MCF 10A (cell line): ENCODE data around the gene AQP9. TPM values are rescaled to one million over a fixed set of nuclear protein-coding genes. Genes with fewer than 3 reads are reported as not detected.

Experiments
- BruUV-seq: library from RNA; stranded (reverse); fragments of 400-500 nt; replicated peaks from 2 replicates; lab custom pipeline; 2021; lab: Mats Ljungman, UMichigan
- CTCF ChIA-PET: fragments of 300-600 bp; sonication (Branson Sonifier 250); formaldehyde crosslinking; extraction: SDS; loops from one replicate; lab custom pipeline; 2021; ENCODE audit warnings: antibody characterized with exemption, inconsistent platforms; lab: Yijun Ruan, JAX
- POLR2A ChIA-PET: fragments of 300-600, 350-650 bp; sonication (Branson Sonifier 250); formaldehyde crosslinking; extraction: SDS; loops from one replicate; lab custom pipeline; 2020; ENCODE audit warnings: antibody characterized with exemption, inconsistent platforms; lab: Yijun Ruan, JAX
- DNase-seq: peaks from one replicate; pipeline ENCODE4 v3.0.0-alpha.2; 2018; ENCODE audit not compliant: unreplicated experiment
- H3K27ac Mint-ChIP-seq: one replicate; pipeline ENCODE4 v1.8.0; 2022; ENCODE audit warnings: mild to moderate bottlenecking, low read depth, mixed read lengths; ENCODE audit not compliant: unreplicated experiment
- H3K27me3 Mint-ChIP-seq: one replicate; pipeline ENCODE4 v1.8.0; 2022; ENCODE audit warnings: mixed read lengths; ENCODE audit not compliant: insufficient read depth, unreplicated experiment
- H3K36me3 Mint-ChIP-seq: one replicate; pipeline ENCODE4 v1.8.0; 2022; ENCODE audit warnings: mild to moderate bottlenecking, moderate library complexity, mixed read lengths; ENCODE audit not compliant: insufficient read depth, unreplicated experiment
- H3K4me1 Mint-ChIP-seq: one replicate; pipeline ENCODE4 v1.8.0; 2022; ENCODE audit warnings: mixed read lengths; ENCODE audit not compliant: insufficient read depth, unreplicated experiment
- H3K4me3 Mint-ChIP-seq: one replicate; pipeline ENCODE4 v1.8.0; 2022; ENCODE audit warnings: mild to moderate bottlenecking, moderate library complexity, mixed read lengths; ENCODE audit not compliant: unreplicated experiment
- H3K9me3 Mint-ChIP-seq: one replicate; pipeline ENCODE4 v1.8.0; 2022; ENCODE audit warnings: mixed read lengths; ENCODE audit not compliant: unreplicated experiment
- CTCF ChIP-seq: fragments of 200-600 bp; IDR thresholded peaks from one replicate; pipeline ENCODE4 v1.8.0; 2022; ENCODE audit warnings: antibody characterized with exemption, mild to moderate bottlenecking; ENCODE audit not compliant: unreplicated experiment
- intact Hi-C: fragments of 100-400 bp; cut with micrococcal nuclease; formaldehyde crosslinking; loops from 2 replicates; pipeline ENCODE4 v1.14.1; 2022
- total RNA-seq: library from RNA; stranded (reverse); gene quantifications from 2 replicates; pipeline ENCODE4 v1.2.3, GENCODE V29; 2022

The AQP9 gene
- total RNA-seq, 1 experiment from 2014 or later: 0.09 TPM

DNA sequence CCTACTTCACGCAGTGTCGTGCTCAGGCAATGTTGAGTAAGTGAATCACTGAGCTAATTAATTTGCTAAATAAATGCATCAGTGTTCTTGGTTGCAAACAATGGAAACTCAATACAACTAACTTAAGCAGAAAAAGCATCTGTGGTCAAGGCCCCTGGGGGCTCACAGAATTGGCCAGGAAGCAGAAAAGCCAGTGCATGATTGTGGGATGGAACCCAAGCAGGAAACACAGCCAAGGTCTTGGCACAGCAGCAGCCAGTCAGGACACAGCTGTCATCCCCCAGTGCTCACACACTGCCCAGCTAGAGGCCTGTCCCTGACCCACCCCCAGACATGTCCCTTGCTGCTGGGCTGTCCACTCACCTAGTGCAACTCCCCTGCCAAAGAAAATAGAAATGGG is 85.9 kb downstream of the AQP9 start:
- H3K4me1 Mint-ChIP-seq: peaks cover 6% of the 10 kb centered on the region
- no TSS peak for BruUV-seq
- no peak for TF ChIP-seq CTCF
- no peak overlapping the region for H3K4me3 Mint-ChIP-seq
- H3K9me3 Mint-ChIP-seq: peaks cover 5% of the 10 kb centered on the region
- ChIA-PET POLR2A (interaction anchor here (0.7 to 1.7 kb wide), 2 partner anchors 10 to 512 kb away, joined by 3 to 13 read pairs; no protein-coding TSS in a partner anchor), CTCF (interaction anchor here (0.5 to 1.9 kb wide), 12 partner anchors 12 to 1294 kb away, joined by 3 to 7 read pairs (median 4); no protein-coding TSS in a partner anchor)
- H3K27me3 Mint-ChIP-seq: no peaks in the 10 kb centered on the region
- no peaks in the 10 kb centered on the region for H3K36me3 Mint-ChIP-seq
- no peak for DNase-seq
- no peak overlapping the region for H3K27ac Mint-ChIP-seq
- intact Hi-C loops: loop anchor here (10.0 kb wide), 3 partner anchors 651 to 911 kb away; partner anchors contain the start of gene SLTM

GRCh38 chr15:58227706-58228543 is 89.7 kb downstream of the AQP9 start:
- H3K9me3 Mint-ChIP-seq: no peaks in the 10 kb centered on the region
- H3K4me1 Mint-ChIP-seq: peaks cover 6% of the 10 kb centered on the region
- peak; percentile 85 for DNase-seq
- no peak overlapping the region for H3K27ac Mint-ChIP-seq
- ChIA-PET POLR2A (interaction anchor here (0.6 to 2.6 kb wide), 10 partner anchors 31 to 705 kb away, joined by 3 to 10 read pairs (median 6); partner anchors contain the start of genes ADAM10, MINDY2 and SLTM), CTCF (interaction anchor here (0.6 to 1.9 kb wide), 36 partner anchors 10 to 881 kb away, joined by 3 to 16 read pairs (median 4); partner anchors contain the start of genes ADAM10 and MINDY2)
- no peaks in the 10 kb centered on the region for H3K27me3 Mint-ChIP-seq
- H3K36me3 Mint-ChIP-seq: no peaks in the 10 kb centered on the region
- no TSS peak for BruUV-seq
- H3K4me3 Mint-ChIP-seq: no peak overlapping the region
- TF ChIP-seq CTCF: peak; percentile 92
- intact Hi-C loops: loop anchor here (1.0 to 10.0 kb wide), 8 partner anchors 530 to 1301 kb away; partner anchors contain the start of genes CCNB2, MINDY2 and SLTM

DNA sequence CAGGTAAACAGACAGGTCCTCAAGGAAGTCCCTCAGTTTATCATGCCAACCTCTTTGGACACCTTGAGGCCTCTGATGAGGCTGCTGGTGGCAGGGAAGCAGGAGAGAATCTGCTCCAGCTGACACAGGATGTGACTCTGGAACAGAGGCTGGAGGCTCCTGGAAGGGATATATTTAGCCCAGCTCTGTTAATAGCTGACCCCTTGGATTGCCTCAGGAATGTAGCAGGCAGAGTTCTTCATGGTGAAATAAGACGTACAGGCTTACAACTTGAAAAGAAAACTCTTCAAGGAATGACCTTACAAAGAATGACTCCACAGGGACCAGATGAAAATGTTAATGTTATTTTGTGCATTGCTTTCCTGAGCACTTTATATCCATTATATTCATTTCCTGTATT is 90.5 kb downstream of the AQP9 start:
- H3K4me1 Mint-ChIP-seq: peaks cover 13% of the 10 kb centered on the region
- POLR2A ChIA-PET: interaction anchor here (0.6 to 2.6 kb wide), 7 partner anchors 25 to 704 kb away, joined by 3 to 10 read pairs (median 7); partner anchors contain the start of genes ADAM10, MINDY2 and SLTM

More for the DNA sequence above, 90.5 kb downstream of the AQP9 start:
- no peak for TF ChIP-seq CTCF
- Mint-ChIP-seq H3K27me3 (no peaks in the 10 kb centered on the region), H3K9me3 (no peaks in the 10 kb centered on the region), H3K36me3 (no peaks in the 10 kb centered on the region), H3K27ac (no peak overlapping the region), H3K4me3 (no peak overlapping the region)
- BruUV-seq: no TSS peak
- no peak for DNase-seq
- intact Hi-C loops: loop anchor here (5.0 to 10.0 kb wide), 5 partner anchors 544 to 1264 kb away; partner anchors contain the start of genes MINDY2 and SLTM
- CTCF ChIA-PET: interaction anchor here (0.8 to 1.9 kb wide), 15 partner anchors 16 to 880 kb away, joined by 3 to 16 read pairs (median 4); partner anchors contain the start of genes ADAM10 and MINDY2
